HG03175 (cell line): ENCODE results near the gene LIPF.
"Not testable (repeated sequence)": the region's sequence is repeated elsewhere in the genome, so short reads cannot be mapped to it uniquely, and the experiment has no call there.

Experiments
- ATAC-seq: cut with Tn5 transposase; IDR thresholded peaks from one replicate; pipeline ENCODE4 v1.9.1; 2021; ENCODE audit warnings: mild to moderate bottlenecking, moderate library complexity; ENCODE audit not compliant: unreplicated experiment

The LIPF gene

GRCh38 chr10:88676283-88677060, 12.2 kb downstream of the LIPF start:
- ATAC-seq, result no peak

- ATAC-seq, result no peak
These were observed 16.7 kb downstream of the LIPF start for GRCh38 chr10:88680958-88681357.

DNA sequence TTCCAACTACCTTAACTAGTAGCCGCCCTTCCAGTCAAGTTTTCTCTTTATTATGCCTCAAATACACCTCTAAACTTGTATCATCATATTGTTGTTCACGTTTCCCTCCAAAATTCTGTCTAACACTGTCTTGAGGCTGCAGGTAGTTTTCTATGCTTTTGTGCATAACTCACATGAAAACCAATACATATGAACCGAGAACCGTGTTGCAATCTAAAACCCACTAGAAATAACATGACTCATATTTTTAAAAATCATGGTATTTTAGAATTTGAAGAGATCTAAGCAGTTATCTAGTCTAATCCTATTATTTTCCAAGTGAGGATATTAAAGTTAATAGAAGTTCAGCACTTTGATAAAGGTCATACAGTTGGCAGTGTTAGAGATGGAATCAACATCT, 18.2 kb downstream of the LIPF start:
- ATAC-seq, result no peak

- no peak for ATAC-seq
These were observed 23.7 kb downstream of the LIPF start for GRCh38 chr10:88687853-88688467.

DNA sequence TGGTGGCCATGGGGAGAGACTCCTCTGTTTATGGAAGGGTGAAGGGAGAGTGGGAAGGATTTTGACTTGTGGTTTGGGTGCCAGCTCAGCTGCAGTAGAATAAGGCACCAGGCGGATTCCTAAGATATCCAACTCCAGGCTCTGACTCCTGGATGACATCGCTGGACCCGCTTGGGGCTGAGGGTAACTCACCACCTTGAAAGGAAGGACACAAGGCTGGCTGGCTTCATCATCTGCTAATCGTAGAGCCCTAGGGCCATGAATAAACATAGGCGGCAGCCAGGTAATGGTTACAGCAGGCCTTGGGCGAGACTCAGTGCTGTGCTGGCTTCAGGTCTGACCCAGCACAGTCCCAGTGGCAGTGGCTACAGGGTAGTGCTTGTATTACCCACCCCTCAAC, 25.1 kb downstream of the LIPF start:
- no peak for ATAC-seq

GRCh38 chr10:88693392-88694020, 29.3 kb downstream of the LIPF start:
- ATAC-seq, result no peak

DNA sequence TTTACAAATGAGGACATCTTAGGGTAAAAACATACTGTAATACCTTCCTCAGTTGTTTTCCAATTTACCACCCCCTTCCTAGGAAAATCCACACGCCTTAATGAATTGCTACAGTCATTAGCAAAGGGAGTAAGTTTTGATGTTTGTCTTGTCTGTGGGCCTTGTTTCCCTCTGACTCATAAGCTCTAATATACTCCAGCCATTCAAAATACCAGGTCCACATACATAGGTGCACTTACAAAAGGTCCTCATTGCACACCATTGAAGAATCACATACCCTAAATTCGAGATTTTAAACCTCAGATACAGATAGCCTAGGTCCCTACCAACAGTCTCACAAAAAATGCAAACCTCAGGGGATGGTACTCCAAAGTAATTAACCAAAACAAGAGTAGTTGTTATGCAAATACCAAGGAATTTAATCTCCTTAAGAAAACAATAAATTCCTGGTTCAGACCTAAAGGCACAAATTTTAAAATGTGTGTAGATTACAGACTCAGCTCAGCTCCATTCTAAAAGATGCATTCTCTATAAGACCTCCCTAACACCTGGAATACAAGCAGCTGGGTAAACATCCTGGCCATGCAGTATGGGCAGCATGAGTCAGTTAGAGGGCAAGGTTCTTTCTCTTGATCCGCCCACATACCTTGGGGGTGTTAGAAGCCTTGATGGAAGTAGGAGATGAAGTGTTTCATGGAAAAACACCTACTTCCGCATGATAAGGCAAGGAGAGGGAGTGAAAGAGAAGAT, 38.8 kb downstream of the LIPF start:
- no peak for ATAC-seq

GRCh38 chr10:88705958-88706357, 41.7 kb downstream of the LIPF start, which contains the start of gene LIPK:
Gene LIPK (plus strand): TSS chr10:88706249. CDS start chr10:88724544, 18,295 bp downstream.
- ATAC-seq, result no peak

DNA sequence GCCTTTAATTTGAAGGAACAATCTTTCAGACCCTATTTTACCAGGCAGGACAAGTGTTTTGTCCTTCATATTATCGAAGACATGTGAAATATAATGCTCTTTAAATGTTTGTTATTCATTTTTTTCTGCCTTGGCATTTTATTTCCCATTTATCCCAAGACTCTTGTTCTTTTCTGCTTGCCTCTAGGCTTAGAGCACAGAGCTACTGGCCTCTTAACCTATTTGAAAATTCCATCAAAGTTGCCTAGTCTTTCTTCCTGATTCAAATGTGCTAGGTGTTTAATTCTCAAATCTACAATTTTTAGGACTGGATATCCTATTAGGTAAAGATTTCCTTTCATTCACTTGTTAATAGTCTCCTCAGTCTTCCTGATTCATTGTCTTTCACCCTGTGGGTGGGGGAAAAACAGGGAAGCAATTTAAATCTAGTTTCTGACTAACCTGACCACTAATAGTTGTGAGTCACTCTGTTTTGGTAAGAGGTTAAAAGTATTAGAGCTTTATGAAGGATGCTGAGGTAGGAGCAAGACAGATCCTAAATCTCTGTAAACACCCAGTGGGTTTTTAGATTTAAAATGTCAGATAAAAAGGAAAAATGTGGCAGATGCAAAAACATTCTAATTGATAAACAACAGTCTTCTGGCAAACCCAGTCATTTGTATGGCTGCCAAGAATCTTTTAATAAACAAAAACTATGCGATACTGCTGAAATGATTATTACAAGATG, 43.4 kb downstream of the LIPF start:
- ATAC-seq, result no peak

DNA sequence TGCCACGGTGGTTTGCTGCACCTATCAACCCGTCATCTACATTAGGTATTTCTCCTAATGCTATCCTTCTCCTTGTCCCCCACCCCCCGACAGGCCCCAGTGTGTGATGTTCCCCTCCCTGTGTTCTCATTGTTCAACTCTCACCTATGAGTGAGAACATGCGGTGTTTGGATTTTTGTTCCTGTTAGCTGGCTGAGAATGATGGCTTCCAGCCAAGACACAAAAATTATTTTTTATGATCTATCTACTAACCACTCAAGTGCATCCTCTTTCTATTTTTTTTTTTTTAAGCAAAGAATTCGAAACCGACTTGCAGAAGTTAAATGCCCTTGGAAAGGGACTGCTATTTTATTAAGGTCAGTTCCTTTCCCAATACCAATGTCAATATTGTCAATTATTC, 45.1 kb downstream of the LIPF start:
- not testable (repeated sequence) for ATAC-seq

GRCh38 chr10:88715517-88715916, 51.3 kb downstream of the LIPF start:
- no peak for ATAC-seq

- ATAC-seq, result no peak
These were observed 57.1 kb downstream of the LIPF start for GRCh38 chr10:88721392-88721791.

DNA sequence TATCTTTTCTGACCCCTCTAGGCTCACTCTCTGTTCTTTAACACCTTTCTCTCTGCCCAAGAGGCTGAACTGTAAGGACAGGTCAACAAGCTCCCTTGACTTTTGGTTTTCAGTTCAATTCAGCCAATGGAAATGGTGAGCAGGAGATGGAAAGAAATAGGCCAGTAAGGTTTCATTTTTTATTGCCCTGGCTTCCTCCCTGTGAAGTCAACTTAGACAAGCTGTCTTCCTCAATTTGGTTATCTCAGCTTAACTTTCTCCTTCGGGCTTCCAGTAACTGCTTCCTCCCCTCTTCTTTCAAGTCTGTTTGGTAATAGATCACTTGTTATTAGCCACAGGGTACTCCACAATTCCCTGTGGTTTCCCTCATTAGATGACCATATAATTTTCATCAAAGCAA, 61.6 kb downstream of the LIPF start:
- ATAC-seq, result no peak

DNA sequence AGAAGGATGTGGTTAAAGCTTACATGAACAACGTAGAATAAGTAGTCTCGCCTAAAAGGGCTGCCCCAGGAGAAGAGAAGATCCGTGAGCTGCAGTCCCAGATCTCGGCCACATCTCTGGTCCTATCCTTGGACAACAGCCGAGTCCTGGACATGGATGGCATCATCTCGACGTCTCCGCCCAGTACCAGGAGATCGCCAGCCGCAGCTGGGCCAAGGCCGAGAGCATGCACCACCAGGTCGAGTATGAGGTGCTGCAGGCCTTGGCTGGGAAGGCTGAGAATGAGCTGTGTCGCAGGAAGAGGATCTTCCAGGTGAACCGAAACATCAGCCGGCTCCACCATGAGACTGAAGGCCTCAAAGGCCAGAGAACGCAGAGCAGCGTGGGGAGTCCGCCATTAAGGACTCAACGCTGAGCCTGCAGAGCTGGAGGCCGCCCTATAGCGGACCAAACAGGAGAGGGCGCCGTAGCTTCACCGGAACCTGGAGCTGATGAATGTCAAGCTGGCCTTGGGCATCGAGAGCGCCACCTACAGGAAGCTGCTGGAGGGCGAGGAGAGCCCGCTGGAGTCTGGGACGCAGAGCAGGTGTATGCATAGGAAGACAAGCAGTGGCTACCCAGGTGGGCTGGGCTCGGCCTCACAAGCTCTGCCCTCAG, 64.0 kb downstream of the LIPF start:
- ATAC-seq, result no peak
